KMS-11 (cell line): ENCODE measurements around the gene CCT4.

Source experiments
- H2AFZ ChIP-seq: fragments of 200-600 bp; sonication (generic); 2 replicates; pipeline ENCODE4 v1.6.1; 2016; ENCODE audit warnings: antibody characterized with exemption, mixed run types, low read depth
- H3K27ac ChIP-seq: fragments of 200-600 bp; sonication (generic); 2 replicates; pipeline ENCODE4 v1.6.1; 2016; ENCODE audit warnings: mild to moderate bottlenecking, mixed run types
- H3K27me3 ChIP-seq: fragments of 200-600 bp; sonication (generic); 2 replicates; pipeline ENCODE4 v1.6.1; 2017; ENCODE audit warnings: mild to moderate bottlenecking, low read depth, mixed run types, moderate library complexity; ENCODE audit not compliant: insufficient read depth
- H3K36me3 ChIP-seq: fragments of 200-600 bp; sonication (generic); 2 replicates; pipeline ENCODE4 v1.6.1; 2017; ENCODE audit warnings: mild to moderate bottlenecking, mixed run types; ENCODE audit not compliant: insufficient read depth
- H3K4me1 ChIP-seq: fragments of 200-600 bp; sonication (generic); 2 replicates; pipeline ENCODE4 v1.6.1; 2016; ENCODE audit warnings: mild to moderate bottlenecking, low read depth, mixed run types; ENCODE audit not compliant: poor library complexity, severe bottlenecking
- H3K4me2 ChIP-seq: fragments of 200-600 bp; sonication (generic); 2 replicates; pipeline ENCODE4 v1.7.0; 2016; ENCODE audit warnings: mild to moderate bottlenecking, mixed run types
- H3K4me3 ChIP-seq: fragments of 200-600 bp; sonication (generic); IDR thresholded peaks from 2 replicates; pipeline ENCODE4 v1.6.1; 2017; ENCODE audit warnings: low read depth, low read length, mixed read lengths; ENCODE audit not compliant: insufficient read depth
- H3K79me2 ChIP-seq: fragments of 200-600 bp; sonication (generic); 2 replicates; pipeline ENCODE4 v1.6.1; 2016; ENCODE audit warnings: low read depth, mixed run types; ENCODE audit not compliant: insufficient read depth
- H3K9ac ChIP-seq: fragments of 200-600 bp; sonication (generic); 2 replicates; pipeline ENCODE4 v1.6.1; 2016; ENCODE audit warnings: mild to moderate bottlenecking, mixed run types
- H4K20me1 ChIP-seq: fragments of 200-600 bp; sonication (generic); 2 replicates; pipeline ENCODE4 v1.6.1; 2016; ENCODE audit warnings: mild to moderate bottlenecking, mixed run types; ENCODE audit not compliant: insufficient read depth
- CTCF ChIP-seq: fragments of 200-600 bp; sonication (generic); conservative IDR thresholded peaks from 2 replicates; pipeline ENCODE4 v1.6.1; 2017; ENCODE audit warnings: low read depth, mild to moderate bottlenecking, antibody characterized with exemption, low read length, moderate library complexity, mixed read lengths

Gene CCT4

DNA sequence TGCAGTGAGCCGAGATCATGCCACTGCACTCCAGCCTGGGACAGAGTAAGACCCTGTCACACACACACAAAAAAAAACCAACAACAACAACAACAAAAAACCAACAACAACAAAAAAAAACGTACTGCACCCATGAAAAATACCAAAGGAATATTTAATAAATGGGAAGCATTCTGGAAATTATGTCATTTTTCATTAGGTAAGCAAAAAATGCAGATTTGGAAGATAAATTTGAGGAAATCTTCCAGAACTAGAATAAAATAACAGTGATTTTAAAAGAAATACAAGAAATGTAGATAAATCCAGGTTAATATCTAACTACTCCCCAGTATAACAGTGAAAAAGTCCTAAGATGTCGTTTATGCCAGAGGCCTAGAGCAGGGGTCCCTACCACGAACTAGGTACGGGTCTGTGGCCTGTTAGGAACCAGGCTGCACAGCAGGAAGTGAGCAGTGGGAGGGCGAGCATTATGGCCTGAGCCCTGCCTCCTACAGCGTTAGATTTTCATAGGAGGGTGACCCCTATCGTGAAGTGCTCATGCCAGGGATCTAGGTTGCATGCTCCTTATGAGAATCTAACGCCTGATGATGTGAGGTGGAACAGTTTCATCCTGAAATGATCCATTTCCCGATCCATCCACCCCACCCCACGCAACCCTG is 56.1 kb downstream of the CCT4 start:
- H4K20me1 ChIP-seq: no peaks in the 10 kb centered on the region
- H3K27me3 ChIP-seq: no peaks in the 10 kb centered on the region
- H3K9ac ChIP-seq: no peak overlapping the region
- H3K79me2 ChIP-seq: no peaks in the 10 kb centered on the region
- H3K4me2 ChIP-seq: no peak overlapping the region
- H3K36me3 ChIP-seq: no peaks in the 10 kb centered on the region
- H3K4me3 ChIP-seq: no peak overlapping the region
- TF ChIP-seq CTCF: no peak
- H3K4me1 ChIP-seq: no peaks in the 10 kb centered on the region
- H3K27ac ChIP-seq: no peak overlapping the region
- H2AFZ ChIP-seq: no peak overlapping the region

DNA sequence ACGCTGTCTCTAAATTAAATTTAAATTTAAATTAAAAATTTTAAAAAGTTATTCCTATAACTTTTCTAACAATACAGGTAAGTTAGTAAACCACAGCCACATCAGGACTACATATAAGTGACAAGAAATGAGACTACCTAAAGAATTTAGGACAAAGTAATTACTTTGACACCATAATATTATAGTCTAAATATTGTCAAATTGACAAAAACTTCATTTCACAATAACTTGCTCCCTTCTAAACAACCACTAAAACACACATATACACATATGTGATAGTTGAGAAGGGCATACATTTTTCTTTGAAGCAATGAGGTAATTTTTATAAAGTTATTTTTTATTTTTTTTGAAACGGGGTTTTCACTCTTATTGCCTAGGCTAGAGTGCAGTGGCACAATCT is 66.2 kb downstream of the CCT4 start:
- no peak overlapping the region for H2AFZ ChIP-seq
- no peak overlapping the region for H3K9ac ChIP-seq
- H3K79me2 ChIP-seq: no peaks in the 10 kb centered on the region
- no peak overlapping the region for H3K4me3 ChIP-seq
- no peaks in the 10 kb centered on the region for H3K27me3 ChIP-seq
- no peaks in the 10 kb centered on the region for H3K36me3 ChIP-seq
- H3K27ac ChIP-seq: no peak overlapping the region
- H3K4me2 ChIP-seq: no peak overlapping the region
- H4K20me1 ChIP-seq: no peaks in the 10 kb centered on the region
- TF ChIP-seq CTCF: no peak
- H3K4me1 ChIP-seq: no peaks in the 10 kb centered on the region
